Measurements from ENCODE around the gene CD52. TPM values are rescaled to one million over a fixed set of nuclear protein-coding genes. Genes with fewer than 3 reads are reported as not detected.

CD52 gene
- total and polyA plus RNA-seq, 2 of the 13 experiments (the other 11 are each of a cell fraction or from before 2014, with no cell fraction given): 0.32 TPM; not detected in 1

DNA sequence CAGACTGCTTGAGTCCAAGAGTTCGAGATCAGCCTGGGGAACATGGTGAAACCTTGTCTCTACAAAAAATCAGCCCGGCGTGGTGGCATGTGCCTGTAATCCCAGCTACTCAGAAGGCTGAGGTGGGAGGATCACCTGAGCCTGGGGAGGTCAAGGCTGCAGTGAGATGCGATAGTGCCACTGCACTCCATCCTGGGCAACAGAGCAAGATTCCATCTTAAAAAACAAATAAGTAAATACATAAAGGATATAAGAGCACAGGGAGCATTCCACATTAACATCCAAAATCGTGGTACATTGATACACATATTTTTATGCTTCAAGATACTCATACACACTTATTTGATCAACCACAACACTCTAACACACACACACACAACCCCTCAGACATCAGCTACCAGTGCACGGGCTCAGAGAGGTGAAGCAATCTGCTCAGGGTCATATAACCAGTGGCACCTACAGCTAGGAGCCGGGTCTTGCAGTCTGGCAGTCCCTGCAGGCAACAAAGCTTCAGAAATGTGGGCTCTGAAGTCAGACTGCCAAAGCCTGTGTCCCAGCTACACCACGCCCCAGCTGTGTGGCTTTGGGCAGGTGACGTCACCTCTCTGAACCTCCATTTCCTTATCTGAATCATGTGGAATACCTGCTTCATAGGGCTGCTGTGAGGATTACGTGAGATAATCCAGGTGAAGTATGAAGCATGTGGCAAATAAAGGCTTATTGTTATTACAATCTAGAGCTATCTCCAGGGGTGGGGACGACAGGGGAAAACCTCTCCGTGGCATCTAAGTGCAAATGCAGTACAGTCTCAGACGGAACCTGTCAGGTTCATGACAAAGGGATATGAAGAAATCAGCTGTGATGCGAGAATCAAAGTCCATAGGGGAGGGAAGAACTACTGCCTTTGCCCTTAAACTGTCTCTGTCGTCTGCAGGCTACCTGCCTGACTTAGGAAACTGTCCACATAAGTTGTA is 40.9 kb downstream of the CD52 start (continued):
- TF ChIP-seq ARID3A (IDR thresholded peaks at IDR 0.05; ENCODE audit: low read depth, low read length): no peak; the same call in 1 of the 2 replicates
- TF ChIP-seq TSC22D2 (CRISPR knock-in tag; IDR thresholded peaks at IDR 0.05; ENCODE audit: borderline replicate concordance): 0 out of 2 replicates have a peak, but pooled peaks have one; percentile 30
- 0 out of 2 replicates have a peak, but pooled peaks have one; percentile 13 for TF ChIP-seq DPF2 (CRISPR knock-in tag; IDR thresholded peaks at IDR 0.05; ENCODE audit: borderline replicate concordance, low read depth)
- TF ChIP-seq HHEX (CRISPR knock-in tag; IDR thresholded peaks at IDR 0.05): no peak
- peak; percentile 33 for TF ChIP-seq TBL1XR1 (IDR thresholded peaks at IDR 0.05; ENCODE audit: borderline replicate concordance, low read length, partially characterized antibody)
- TF ChIP-seq ZFP91 (CRISPR knock-in tag; IDR thresholded peaks at IDR 0.05; ENCODE audit: borderline replicate concordance): peak; percentile 49; the same call in 1 of the 2 replicates
- TF ChIP-seq ZNF83 (CRISPR knock-in tag; IDR thresholded peaks at IDR 0.05; ENCODE audit: borderline replicate concordance): 0 out of 2 replicates have a peak, but pooled peaks have one; percentile 42
- TF ChIP-seq ZNF782 (CRISPR knock-in tag; IDR thresholded peaks at IDR 0.05; ENCODE audit: borderline replicate concordance): no peak
- TF ChIP-seq KLF11 (CRISPR knock-in tag; IDR thresholded peaks at IDR 0.05): peak; percentile 35; the same call in 1 of the 2 replicates
- TF ChIP-seq NR2F1 (CRISPR knock-in tag; IDR thresholded peaks at IDR 0.05): peak in 1 of 2 experiments; percentile 28; a peak in 1 of 4 replicates
- TF ChIP-seq NR2C2 (CRISPR knock-in tag; IDR thresholded peaks at IDR 0.05; ENCODE audit: borderline replicate concordance): 0 out of 2 replicates have a peak, but pooled peaks have one; percentile 26
- TF ChIP-seq TRIM24 (CRISPR knock-in tag; IDR thresholded peaks at IDR 0.05): no peak
- TF ChIP-seq SAP130 (CRISPR knock-in tag; IDR thresholded peaks at IDR 0.05; ENCODE audit: low read depth): peak; percentile 82
- peak; percentile 68; the same call in 1 of the 2 replicates for TF ChIP-seq JUN (CRISPR knock-in tag; IDR thresholded peaks at IDR 0.05)
- TF ChIP-seq ZNF101 (CRISPR knock-in tag; IDR thresholded peaks at IDR 0.05; ENCODE audit: borderline replicate concordance, low read depth): no peak
- TF ChIP-seq, protein P1, sequence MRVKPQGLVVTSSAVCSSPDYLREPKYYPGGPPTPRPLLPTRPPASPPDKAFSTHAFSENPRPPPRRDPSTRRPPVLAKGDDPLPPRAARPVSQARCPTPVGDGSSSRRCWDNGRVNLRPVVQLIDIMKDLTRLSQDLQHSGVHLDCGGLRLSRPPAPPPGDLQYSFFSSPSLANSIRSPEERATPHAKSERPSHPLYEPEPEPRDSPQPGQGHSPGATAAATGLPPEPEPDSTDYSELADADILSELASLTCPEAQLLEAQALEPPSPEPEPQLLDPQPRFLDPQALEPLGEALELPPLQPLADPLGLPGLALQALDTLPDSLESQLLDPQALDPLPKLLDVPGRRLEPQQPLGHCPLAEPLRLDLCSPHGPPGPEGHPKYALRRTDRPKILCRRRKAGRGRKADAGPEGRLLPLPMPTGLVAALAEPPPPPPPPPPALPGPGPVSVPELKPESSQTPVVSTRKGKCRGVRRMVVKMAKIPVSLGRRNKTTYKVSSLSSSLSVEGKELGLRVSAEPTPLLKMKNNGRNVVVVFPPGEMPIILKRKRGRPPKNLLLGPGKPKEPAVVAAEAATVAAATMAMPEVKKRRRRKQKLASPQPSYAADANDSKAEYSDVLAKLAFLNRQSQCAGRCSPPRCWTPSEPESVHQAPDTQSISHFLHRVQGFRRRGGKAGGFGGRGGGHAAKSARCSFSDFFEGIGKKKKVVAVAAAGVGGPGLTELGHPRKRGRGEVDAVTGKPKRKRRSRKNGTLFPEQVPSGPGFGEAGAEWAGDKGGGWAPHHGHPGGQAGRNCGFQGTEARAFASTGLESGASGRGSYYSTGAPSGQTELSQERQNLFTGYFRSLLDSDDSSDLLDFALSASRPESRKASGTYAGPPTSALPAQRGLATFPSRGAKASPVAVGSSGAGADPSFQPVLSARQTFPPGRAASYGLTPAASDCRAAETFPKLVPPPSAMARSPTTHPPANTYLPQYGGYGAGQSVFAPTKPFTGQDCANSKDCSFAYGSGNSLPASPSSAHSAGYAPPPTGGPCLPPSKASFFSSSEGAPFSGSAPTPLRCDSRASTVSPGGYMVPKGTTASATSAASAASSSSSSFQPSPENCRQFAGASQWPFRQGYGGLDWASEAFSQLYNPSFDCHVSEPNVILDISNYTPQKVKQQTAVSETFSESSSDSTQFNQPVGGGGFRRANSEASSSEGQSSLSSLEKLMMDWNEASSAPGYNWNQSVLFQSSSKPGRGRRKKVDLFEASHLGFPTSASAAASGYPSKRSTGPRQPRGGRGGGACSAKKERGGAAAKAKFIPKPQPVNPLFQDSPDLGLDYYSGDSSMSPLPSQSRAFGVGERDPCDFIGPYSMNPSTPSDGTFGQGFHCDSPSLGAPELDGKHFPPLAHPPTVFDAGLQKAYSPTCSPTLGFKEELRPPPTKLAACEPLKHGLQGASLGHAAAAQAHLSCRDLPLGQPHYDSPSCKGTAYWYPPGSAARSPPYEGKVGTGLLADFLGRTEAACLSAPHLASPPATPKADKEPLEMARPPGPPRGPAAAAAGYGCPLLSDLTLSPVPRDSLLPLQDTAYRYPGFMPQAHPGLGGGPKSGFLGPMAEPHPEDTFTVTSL (CRISPR knock-in tag; IDR thresholded peaks at IDR 0.05; ENCODE audit: borderline replicate concordance): 0 out of 2 replicates have a peak, but pooled peaks have one; percentile 18
- peak; percentile 72 for TF ChIP-seq RCOR2 (CRISPR knock-in tag; IDR thresholded peaks at IDR 0.05)

All from HepG2 (cell line).